ENCODE data around the gene FAM124A. TPM values are rescaled to one million over a fixed set of nuclear protein-coding genes. Genes with fewer than 3 reads are reported as not detected.

FAM124A gene
- total and polyA plus RNA-seq, 10 of the 15 experiments (the other 5 are each of a cell fraction or from before 2014, with no cell fraction given): not detected

GRCh38 chr13:51333421-51333820 lies 111.2 kb downstream of the FAM124A start:
- Histone ChIP-seq H3K9ac (ENCODE audit: control insufficient read depth, insufficient read depth, low read length) (no peak overlapping the region), H3K27me3 (replicated peaks in 1 of 2; ENCODE audit: control insufficient read depth in 2 of 2, insufficient read depth in 2 of 2, low read length in 1 of 2) (no peaks in the 10 kb centered on the region), H3K9me3 (replicated peaks; ENCODE audit: control insufficient read depth, insufficient read depth, low read length) (no peaks in the 10 kb centered on the region), H3K27ac (ENCODE audit: control insufficient read depth, insufficient read depth) (no peak overlapping the region), H3K4me3 (no peak overlapping the region), H3K36me3 (ENCODE audit: control insufficient read depth in 2 of 2, insufficient read depth in 2 of 2, low read length in 1 of 2) (no peaks in the 10 kb centered on the region), H3K4me2 (ENCODE audit: control insufficient read depth, insufficient read depth) (no peak overlapping the region), H4K20me1 (ENCODE audit: control insufficient read depth, insufficient read depth) (no peaks in the 10 kb centered on the region), H3K4me1 (ENCODE audit: control insufficient read depth, insufficient read depth, low read length) (peaks cover 18% of the 10 kb centered on the region), H2AFZ (ENCODE audit: control insufficient read depth, low read depth, low read length) (no peak overlapping the region), H3K79me2 (ENCODE audit: control insufficient read depth, insufficient read depth, low read length) (no peaks in the 10 kb centered on the region)
- no TSS peak for BruUV-seq (replicated peaks)
- DNase-seq (ENCODE audit: low read depth, low spot score) (no peak), ATAC-seq (no peak), FAIRE-seq (no peak)
- intact Hi-C loops (cut with micrococcal nuclease; ENCODE audit: unreplicated experiment) (no loop called here), in situ Hi-C loops (cut with MboI) (no loop called here)
- ChIA-PET RAD21 (ENCODE audit: unreplicated experiment) (no interaction called here), SMC1A (ENCODE audit: uncharacterized antibody, unreplicated experiment) (interaction anchor here (0.6 to 1.2 kb wide), 3 partner anchors 10 to 388 kb away, joined by 3 read pairs; no protein-coding TSS in a partner anchor), CTCF (no interaction called here), POLR2A (no interaction called here)
- TF ChIP-seq ZBTB11 (CRISPR knock-in tag; IDR thresholded peaks at IDR 0.05) (no peak), RB1 (IDR thresholded peaks at IDR 0.05; ENCODE audit: borderline replicate concordance) (no peak), ZZZ3 (IDR thresholded peaks at IDR 0.05; ENCODE audit: control insufficient read depth, insufficient read length, low read depth) (no peak), BACH1 (IDR thresholded peaks at IDR 0.05; ENCODE audit: borderline replicate concordance) (no peak), BHLHE40 (IDR thresholded peaks at IDR 0.05; ENCODE audit: borderline replicate concordance in 1 of 2, low read depth in 2 of 2, low read length in 1 of 2) (no peak), MAX (IDR thresholded peaks at IDR 0.05; ENCODE audit: low read depth, low read length) (no peak), ZBTB40 (IDR thresholded peaks at IDR 0.05; ENCODE audit: borderline replicate concordance) (no peak)

Data from GM12878 (cell line).